ENCODE results near the gene FNIP1. TPM values are rescaled to one million over a fixed set of nuclear protein-coding genes. Genes with fewer than 3 reads are reported as not detected.
"Not testable (repeated sequence)": the region's sequence is repeated elsewhere in the genome, so short reads cannot be mapped to it uniquely, and the experiment has no call there.

FNIP1 gene
- polyA plus RNA-seq, 6 donors from 2014 or later, result 26.8 to 40.0 (median 32.7) TPM

DNA sequence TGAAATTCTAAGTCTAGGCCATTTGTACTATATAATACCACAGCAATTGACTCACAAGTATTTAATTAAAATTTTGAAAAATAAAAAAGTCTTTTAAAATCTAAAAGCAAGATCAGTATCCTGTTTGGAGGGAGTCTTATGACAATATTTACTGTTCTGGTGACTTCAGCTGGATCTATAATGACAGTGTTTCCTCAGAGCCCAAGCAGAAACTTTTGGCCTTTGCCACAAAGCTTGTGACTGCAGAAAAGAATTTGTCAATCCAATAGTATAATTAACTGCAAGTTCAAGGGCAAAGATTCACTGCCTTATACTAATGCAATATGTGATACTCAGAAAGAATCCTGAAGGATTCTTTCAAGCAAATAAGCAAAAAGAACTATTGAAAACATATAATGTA lies 112.2 kb downstream of the FNIP1 start:
- no peak overlapping the region for H3K4me3 Mint-ChIP-seq
- no peak for DNase-seq

DNA sequence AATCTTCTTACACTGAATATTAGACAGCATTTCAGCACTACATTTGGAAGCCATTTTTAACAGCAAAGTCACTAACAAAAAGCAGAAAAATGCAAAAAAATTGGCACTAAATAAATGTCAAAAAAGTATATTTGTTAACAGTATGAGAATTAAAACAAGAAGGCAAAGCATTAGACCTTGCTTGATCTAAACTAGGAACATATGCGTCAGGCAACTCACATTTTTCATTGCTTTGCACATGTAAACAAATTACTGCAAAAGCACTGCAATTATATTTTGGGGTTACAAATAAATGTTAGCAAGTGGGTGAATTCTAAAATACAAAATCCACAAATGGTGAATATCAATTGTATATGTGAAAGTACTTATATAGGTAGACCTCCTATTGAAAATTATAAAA lies 112.8 kb downstream of the FNIP1 start:
- H3K27ac Mint-ChIP-seq, result peak overlapping the region in 2 of 6 donors; percentile 9 to 82
- H3K4me3 Mint-ChIP-seq, result peak overlapping the region in 1 of 8 donors; percentile 47

More for the DNA sequence above, 112.2 kb downstream of the FNIP1 start:
- no peak for ATAC-seq (ENCODE audit: low read depth in 2 of 2)
- H3K27ac Mint-ChIP-seq, result peak overlapping the region in 1 of 6 donors; percentile 15
- H3K4me1 Mint-ChIP-seq, result peaks cover 10 to 17% (median 13%) of the 10 kb centered on the region in 3 donors
- peaks cover 0 to 4% (median 0%) of the 10 kb centered on the region in 7 donors for H3K9me3 Mint-ChIP-seq
- H3K27me3 Mint-ChIP-seq, result no peaks in the 10 kb centered on the region
- H3K36me3 Mint-ChIP-seq, result peaks cover 8 to 19% of the 10 kb centered on the region in 2 donors

DNA sequence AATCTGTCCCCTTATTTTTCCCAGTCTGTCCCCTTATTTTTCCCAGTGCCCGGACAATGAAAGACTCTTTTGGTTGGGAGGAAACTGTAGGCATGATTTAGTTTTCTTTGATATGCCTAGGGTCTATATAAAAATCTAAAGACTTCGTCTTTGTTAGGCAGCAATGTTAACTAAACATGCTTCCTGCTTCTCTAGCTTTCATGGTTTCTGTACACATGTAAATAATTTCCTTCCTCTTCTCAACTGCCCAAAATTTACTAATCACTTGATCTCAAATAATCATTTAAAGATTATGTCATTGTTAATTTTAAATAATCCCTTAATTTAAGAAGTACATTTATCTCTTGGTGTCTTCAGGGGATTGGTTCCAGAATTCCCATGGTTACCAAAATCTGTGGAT lies 114.0 kb downstream of the FNIP1 start:
- Mint-ChIP-seq H3K36me3 (peaks cover 10 to 12% of the 10 kb centered on the region in 2 donors), H3K27ac (peak overlapping the region; percentile 5 to 89 (median 70)), H3K27me3 (no peaks in the 10 kb centered on the region), H3K9me3 (no peaks in the 10 kb centered on the region), H3K4me3 (peak overlapping the region in 7 of 8 donors; percentile 5 to 82 (median 55)), H3K4me1 (peaks cover 10 to 17% (median 13%) of the 10 kb centered on the region in 3 donors)
- DNase-seq, result no peak
- ATAC-seq (ENCODE audit: low read depth in 2 of 2), result peak; percentile 55 to 71

More for the DNA sequence above, 112.8 kb downstream of the FNIP1 start:
- ATAC-seq (ENCODE audit: low read depth in 2 of 2) (no peak), DNase-seq (no peak)
- Mint-ChIP-seq H3K4me1 (peaks cover 10 to 17% (median 13%) of the 10 kb centered on the region in 3 donors), H3K27me3 (no peaks in the 10 kb centered on the region), H3K9me3 (no peaks in the 10 kb centered on the region), H3K36me3 (peaks cover 7 to 18% of the 10 kb centered on the region in 2 donors)

DNA sequence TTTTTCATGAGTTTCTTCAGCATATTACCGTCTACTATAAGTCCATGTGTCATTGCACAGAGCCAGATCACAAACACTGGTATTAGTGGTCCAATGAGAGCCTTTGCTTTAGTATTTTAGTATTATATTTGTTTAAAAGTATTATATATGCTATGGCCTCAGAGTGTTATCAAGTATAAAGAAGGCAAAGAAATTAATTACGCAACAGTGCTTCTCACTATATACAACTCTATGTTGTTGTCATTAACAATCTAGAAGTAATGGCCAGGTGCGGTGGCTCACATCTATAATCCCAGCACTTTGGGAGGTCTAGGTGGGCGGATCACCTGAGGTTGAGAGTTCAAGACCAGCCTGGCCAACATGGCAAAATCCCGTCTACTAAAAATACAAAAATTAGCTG lies 114.6 kb downstream of the FNIP1 start:
- Mint-ChIP-seq H3K4me3 (peak overlapping the region in 1 of 8 donors; percentile 13), H3K27ac (peak overlapping the region in 3 of 6 donors; percentile 57 to 89 (median 87)), H3K36me3 (peaks cover 16 to 18% of the 10 kb centered on the region in 2 donors), H3K9me3 (no peaks in the 10 kb centered on the region), H3K27me3 (no peaks in the 10 kb centered on the region), H3K4me1 (peaks cover 10 to 17% (median 13%) of the 10 kb centered on the region in 3 donors)
- ATAC-seq (ENCODE audit: low read depth in 2 of 2) (no peak), DNase-seq (no peak)

DNA sequence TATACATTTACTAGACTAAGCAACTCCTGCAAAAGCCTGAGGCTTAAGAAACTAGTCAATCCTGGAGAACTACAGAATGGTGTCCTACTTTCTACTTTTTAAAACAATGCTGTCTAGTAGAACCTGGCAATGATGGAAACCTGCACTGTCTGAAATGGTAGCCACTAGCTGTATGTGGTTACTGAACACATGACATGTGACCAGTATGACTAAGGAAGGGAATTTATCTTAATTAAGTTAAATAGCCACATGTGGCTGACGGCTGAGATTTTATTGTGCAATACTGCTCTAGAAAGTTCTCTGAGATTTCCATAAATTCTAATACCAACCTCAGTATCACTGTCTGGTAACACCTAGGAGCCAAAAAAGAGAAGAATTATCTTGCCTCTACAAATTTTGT lies 116.9 kb downstream of the FNIP1 start:
- DNase-seq (no peak), ATAC-seq (ENCODE audit: low read depth in 2 of 2) (no peak)
- Mint-ChIP-seq H3K4me1 (peaks cover 10 to 21% (median 16%) of the 10 kb centered on the region in 3 donors), H3K27ac (no peak overlapping the region), H3K4me3 (no peak overlapping the region), H3K36me3 (peaks cover 29 to 37% of the 10 kb centered on the region in 2 donors), H3K27me3 (no peaks in the 10 kb centered on the region), H3K9me3 (no peaks in the 10 kb centered on the region)

DNA sequence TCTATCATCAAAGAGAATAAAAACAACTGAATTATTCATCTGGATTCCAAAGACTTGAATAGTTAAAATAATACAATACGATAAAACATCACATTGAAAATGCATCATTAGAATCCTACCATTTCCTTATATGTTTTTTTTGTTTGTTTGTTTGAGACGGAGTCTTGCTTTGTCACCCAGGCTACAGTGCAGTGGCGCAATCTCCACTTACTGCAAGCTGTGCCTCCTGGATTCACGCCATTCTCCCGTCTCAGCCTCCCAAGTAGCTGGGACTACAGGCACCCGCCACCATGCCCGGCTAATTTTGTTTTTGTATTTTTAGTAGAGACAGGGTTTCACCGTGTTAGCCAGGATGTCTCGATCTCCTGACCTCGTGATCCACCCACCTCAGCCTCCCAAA lies 118.5 kb downstream of the FNIP1 start:
- H3K27me3 Mint-ChIP-seq; ATAC-seq (ENCODE audit: low read depth in 2 of 2); H3K4me3 Mint-ChIP-seq; H3K9me3 Mint-ChIP-seq; DNase-seq; H3K27ac Mint-ChIP-seq: not testable (repeated sequence)
- H3K4me1 Mint-ChIP-seq, result peaks cover 12 to 25% (median 13%) of the 10 kb centered on the region in 3 donors
- H3K36me3 Mint-ChIP-seq, result peaks cover 32 to 39% of the 10 kb centered on the region in 2 donors

DNA sequence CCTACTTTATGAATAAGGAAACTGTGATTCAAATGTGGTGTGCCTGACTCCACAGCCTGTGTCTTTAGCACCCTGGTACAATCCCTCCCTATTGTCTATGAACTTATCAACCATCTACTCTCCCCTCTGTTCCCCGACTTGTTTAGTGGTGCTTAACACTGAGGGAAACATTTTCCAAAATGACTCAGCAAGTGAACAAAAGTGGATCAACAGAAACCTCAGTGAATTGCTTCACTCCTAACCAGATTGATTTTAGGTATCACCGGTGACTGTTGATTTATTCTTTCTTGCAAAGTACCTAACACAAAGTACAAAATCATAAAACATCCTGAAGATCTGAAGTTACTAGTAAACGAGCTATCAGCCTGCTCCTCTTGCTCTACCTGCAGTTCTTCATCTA lies 119.7 kb downstream of the FNIP1 start:
- no peaks in the 10 kb centered on the region for H3K27me3 Mint-ChIP-seq
- H3K27ac Mint-ChIP-seq, result peak overlapping the region in 1 of 6 donors; percentile 46
- peaks cover 5 to 14% (median 12%) of the 10 kb centered on the region in 3 donors for H3K4me1 Mint-ChIP-seq
- ATAC-seq (ENCODE audit: low read depth in 2 of 2), result no peak
- H3K4me3 Mint-ChIP-seq, result no peak overlapping the region
- peaks cover 36 to 44% of the 10 kb centered on the region in 2 donors for H3K36me3 Mint-ChIP-seq
- DNase-seq, result no peak
- no peaks in the 10 kb centered on the region for H3K9me3 Mint-ChIP-seq

DNA sequence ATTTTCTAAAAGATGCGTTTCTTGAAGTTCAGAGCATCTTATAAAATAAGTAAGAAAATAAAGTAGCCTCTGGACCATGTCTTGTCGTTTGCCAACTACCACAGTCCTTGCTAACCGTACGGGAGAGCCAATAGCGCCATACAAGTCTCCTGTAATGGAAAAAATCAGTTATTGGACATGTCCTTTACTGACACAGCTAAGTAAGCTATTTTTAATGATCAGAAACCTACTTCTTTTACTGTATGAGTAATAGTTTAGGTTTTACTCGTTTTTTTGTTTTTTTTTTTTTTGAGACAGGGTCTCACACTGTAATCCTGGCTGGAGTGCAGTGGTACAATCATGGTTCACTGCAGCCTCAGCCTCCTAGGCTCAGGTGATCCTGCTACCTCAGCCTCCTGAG lies 124.0 kb downstream of the FNIP1 start:
- H3K27me3 Mint-ChIP-seq, result no peaks in the 10 kb centered on the region
- no peak overlapping the region for H3K4me3 Mint-ChIP-seq
- DNase-seq, result no peak
- no peaks in the 10 kb centered on the region for H3K9me3 Mint-ChIP-seq
- peak overlapping the region in 4 of 6 donors; percentile 54 to 71 (median 66) for H3K27ac Mint-ChIP-seq
- peaks cover 32 to 60% of the 10 kb centered on the region in 2 donors for H3K36me3 Mint-ChIP-seq
- no peak for ATAC-seq (ENCODE audit: low read depth in 2 of 2)
- peaks cover 5 to 14% (median 11%) of the 10 kb centered on the region in 3 donors for H3K4me1 Mint-ChIP-seq

DNA sequence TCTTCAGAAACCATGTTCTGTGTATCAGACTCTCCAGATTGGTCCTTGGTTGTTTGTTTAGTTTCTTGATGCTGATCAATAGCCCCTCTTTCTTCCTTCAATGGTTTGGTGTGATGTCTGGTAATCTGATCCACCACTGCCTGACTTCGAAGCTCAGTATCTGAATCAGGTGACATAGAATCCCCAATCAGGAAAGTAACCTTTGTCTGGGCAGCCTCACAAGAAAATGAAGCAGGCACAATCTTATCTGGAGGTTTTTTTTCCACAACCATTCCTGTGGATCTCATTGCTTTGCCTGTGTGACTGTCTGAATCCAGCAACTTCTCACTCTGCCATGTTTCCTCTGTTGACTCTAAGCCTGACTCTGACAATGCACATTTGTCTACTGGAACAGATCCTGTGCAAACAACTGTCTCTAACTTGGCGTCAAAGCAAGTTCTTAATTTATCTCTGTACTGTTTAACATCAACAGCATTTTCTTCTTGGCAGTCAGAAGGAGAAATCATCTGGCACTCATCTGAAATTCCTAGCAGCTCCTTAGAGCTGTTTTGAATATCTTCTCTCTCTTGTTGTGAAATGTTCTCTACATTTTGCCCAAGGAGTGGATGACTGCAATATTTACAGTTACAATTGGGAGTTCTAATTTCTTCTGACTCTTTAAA lies 124.7 kb downstream of the FNIP1 start:
- Mint-ChIP-seq H3K36me3 (peaks cover 25 to 57% of the 10 kb centered on the region in 2 donors), H3K9me3 (no peaks in the 10 kb centered on the region), H3K27me3 (no peaks in the 10 kb centered on the region), H3K27ac (peak overlapping the region in 5 of 6 donors; percentile 54 to 91 (median 70)), H3K4me3 (no peak overlapping the region), H3K4me1 (peaks cover 5 to 14% (median 11%) of the 10 kb centered on the region in 3 donors)
- ATAC-seq (ENCODE audit: low read depth in 2 of 2), result no peak
- no peak for DNase-seq

DNA sequence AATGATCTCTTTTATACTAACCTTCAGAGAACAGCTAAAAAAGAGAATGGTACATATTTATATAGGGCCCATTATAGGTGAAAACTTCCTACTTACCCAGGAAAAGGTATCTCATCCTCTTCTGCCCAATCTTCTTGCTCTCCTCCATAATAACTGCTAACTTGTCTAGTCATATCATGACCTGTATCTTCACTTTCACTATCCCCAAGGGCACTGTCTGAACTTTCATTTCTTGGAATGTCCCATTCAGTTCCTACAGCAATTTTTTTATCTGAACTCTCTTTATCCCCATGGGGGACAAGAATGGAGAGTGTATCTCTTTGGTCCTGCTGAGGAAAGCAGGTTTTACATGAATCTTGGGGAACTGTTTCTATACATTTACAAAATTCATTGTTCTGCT lies 125.4 kb downstream of the FNIP1 start:
- DNase-seq (no peak), ATAC-seq (ENCODE audit: low read depth in 2 of 2) (no peak)
- Mint-ChIP-seq H3K36me3 (peaks cover 22 to 49% of the 10 kb centered on the region in 2 donors), H3K27me3 (no peaks in the 10 kb centered on the region), H3K4me1 (peaks cover 5 to 14% (median 11%) of the 10 kb centered on the region in 3 donors), H3K9me3 (no peaks in the 10 kb centered on the region), H3K4me3 (no peak overlapping the region), H3K27ac (peak overlapping the region in 3 of 6 donors; percentile 29 to 70 (median 56))

DNA sequence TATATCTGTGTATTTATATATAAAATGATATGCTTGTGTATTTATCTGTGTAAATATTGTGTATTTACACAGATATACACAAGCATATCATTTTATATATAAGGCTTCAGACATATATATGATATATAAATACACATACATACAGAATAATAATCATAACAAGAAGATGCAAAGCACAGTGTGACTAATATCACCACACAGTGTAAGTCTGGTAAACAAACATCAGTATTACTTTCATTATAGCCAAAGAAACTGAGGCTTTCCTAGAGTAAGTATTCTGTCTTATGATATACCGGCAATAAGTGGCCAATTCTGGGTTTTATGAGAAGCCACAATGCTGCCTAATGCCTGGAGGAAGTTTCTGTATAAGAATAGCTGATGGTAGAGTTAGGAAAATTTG lies 131.9 kb downstream of the FNIP1 start:
- ATAC-seq (ENCODE audit: low read depth in 2 of 2) (no peak), DNase-seq (no peak)
- Mint-ChIP-seq H3K4me3 (no peak overlapping the region), H3K4me1 (peaks cover 0 to 5% (median 0%) of the 10 kb centered on the region in 3 donors), H3K27ac (no peak overlapping the region), H3K27me3 (no peaks in the 10 kb centered on the region), H3K9me3 (peaks cover 0 to 23% (median 10%) of the 10 kb centered on the region in 7 donors), H3K36me3 (peaks cover 23 to 42% of the 10 kb centered on the region in 2 donors)

DNA sequence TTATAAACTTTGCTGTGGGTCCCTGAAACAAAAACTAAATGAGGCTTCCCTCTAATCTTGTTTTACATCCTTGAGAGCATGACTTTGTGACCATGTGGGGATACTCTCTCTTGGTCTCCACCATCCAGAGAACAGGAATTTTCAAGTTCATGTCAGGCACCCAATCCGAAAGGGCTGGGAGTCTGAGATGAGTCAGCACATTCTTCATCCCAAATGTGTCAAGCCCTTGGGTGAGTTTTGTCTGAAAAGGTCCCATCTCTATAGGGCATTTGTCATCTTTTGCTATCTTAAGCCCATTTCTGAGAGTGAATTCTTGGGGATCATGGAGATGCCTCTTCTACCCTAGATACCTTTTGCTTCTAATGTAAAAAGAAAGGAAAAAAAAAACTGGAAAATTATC lies 134.9 kb downstream of the FNIP1 start:
- Mint-ChIP-seq H3K4me1 (peaks cover 0 to 5% (median 0%) of the 10 kb centered on the region in 3 donors), H3K4me3 (no peak overlapping the region), H3K27ac (no peak overlapping the region), H3K27me3 (no peaks in the 10 kb centered on the region), H3K36me3 (peaks cover 35 to 36% of the 10 kb centered on the region in 2 donors), H3K9me3 (peaks cover 0 to 26% (median 16%) of the 10 kb centered on the region in 7 donors)
- no peak for ATAC-seq (ENCODE audit: low read depth in 2 of 2)
- DNase-seq, result no peak

DNA sequence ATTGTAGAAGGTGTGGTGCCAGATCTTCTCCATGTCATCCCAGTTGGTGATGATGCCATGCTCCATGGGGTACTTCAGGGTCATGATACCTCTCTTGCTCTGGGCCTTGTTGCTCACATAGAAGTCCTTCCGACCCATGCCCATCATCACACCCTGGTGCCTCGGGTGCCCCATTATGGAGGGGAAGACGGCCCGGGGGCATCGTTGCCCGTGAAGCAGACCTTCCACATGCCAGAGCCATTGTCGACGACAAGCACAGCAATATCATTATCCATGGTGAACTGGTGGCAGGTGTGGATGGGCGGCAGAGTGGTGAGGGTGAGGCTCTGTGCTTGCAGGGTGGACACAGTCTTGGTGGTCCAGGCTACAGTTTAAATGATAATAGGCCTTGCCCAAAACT lies 137.0 kb downstream of the FNIP1 start:
- Mint-ChIP-seq H3K36me3 (peaks cover 37 to 39% of the 10 kb centered on the region in 2 donors), H3K4me1 (peaks cover 0 to 5% (median 0%) of the 10 kb centered on the region in 3 donors), H3K27ac (no peak overlapping the region), H3K9me3 (peaks cover 0 to 26% (median 16%) of the 10 kb centered on the region in 7 donors), H3K4me3 (peak overlapping the region in 1 of 8 donors; percentile 1), H3K27me3 (no peaks in the 10 kb centered on the region)
- ATAC-seq (ENCODE audit: low read depth in 2 of 2) (no peak), DNase-seq (no peak)

DNA sequence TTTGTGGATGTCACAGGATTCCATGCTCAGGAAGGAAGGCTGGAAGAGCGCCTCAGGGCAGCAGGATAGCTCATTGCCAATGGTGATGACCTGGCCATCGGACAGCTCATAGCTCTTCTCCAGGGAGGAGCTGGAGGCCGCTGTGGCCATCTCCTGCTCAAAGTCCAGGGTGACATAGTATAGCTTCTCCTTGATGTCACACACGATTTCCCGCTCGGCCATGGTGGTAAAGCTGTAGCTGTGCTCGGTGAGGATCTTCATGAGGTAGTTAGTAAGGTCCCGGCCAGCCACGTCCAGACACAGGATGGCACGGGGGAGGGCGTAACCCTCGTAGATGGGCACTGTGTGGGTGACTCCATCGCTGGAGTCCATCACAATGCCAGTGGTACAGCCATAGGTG lies 137.5 kb downstream of the FNIP1 start:
- ATAC-seq (ENCODE audit: low read depth in 2 of 2), result no peak
- Mint-ChIP-seq H3K27me3 (no peaks in the 10 kb centered on the region), H3K9me3 (peaks cover 0 to 26% (median 16%) of the 10 kb centered on the region in 7 donors), H3K4me3 (no peak overlapping the region), H3K36me3 (peaks cover 42 to 44% of the 10 kb centered on the region in 2 donors), H3K4me1 (peaks cover 0 to 8% (median 0%) of the 10 kb centered on the region in 3 donors), H3K27ac (peak overlapping the region in 1 of 6 donors; percentile 49)
- DNase-seq, result no peak

Measured in naive B cell (primary cell).